HCT116 (cell line): ENCODE data around the gene MORN1. TPM values are rescaled to one million over a fixed set of nuclear protein-coding genes. Genes with fewer than 3 reads are reported as not detected.

ENCODE experiments used
- ATAC-seq: fragments of 200-7000 bp; cut with Tn5 transposase; 2 replicates; pipeline ENCODE4 v1.9.1; 2020; ENCODE audit warnings: mild to moderate bottlenecking, moderate library complexity
- BruUV-seq: library from RNA; stranded (reverse); fragments of 400-500 nt; replicated peaks from 2 replicates; lab custom pipeline; 2021; lab: Mats Ljungman, UMichigan
- CTCF ChIA-PET: fragments of 300-600 bp; sonication (Branson Sonifier 250); formaldehyde crosslinking; loops from one replicate; lab custom pipeline; 2021; ENCODE audit warnings: antibody characterized with exemption; lab: Charles Lee
- POLR2A ChIA-PET: fragments of 300-600, 350-600 bp; sonication (Branson Sonifier 250); formaldehyde crosslinking; loops from one replicate; lab custom pipeline; 2021; ENCODE audit warnings: antibody characterized with exemption; lab: Charles Lee
- RAD21 ChIA-PET, 2 experiments: fragments of 300-600 bp; sonication (Branson Sonifier 250); formaldehyde crosslinking; loops; one replicate each; lab custom pipeline; 2023; ENCODE audit warnings: low total read pairs in 2 of 2; ENCODE audit not compliant: uncharacterized antibody in 2 of 2, unreplicated experiment in 2 of 2, low non-redundant PET in 1 of 2; lab: Charles Lee
- DNase-seq: peaks from one replicate; pipeline ENCODE4 v3.0.0-alpha.2; 2010; ENCODE audit warnings: low read depth, low spot score
- H2AFZ ChIP-seq: fragments of 200-600 bp; shearing (Covaris generic), sonication (generic); 2 replicates; pipeline ENCODE4 v1.6.1; 2017; ENCODE audit warnings: low read depth, mixed run types, mixed read lengths, antibody characterized with exemption, low read length; ENCODE audit not compliant: poor library complexity, severe bottlenecking
- H3K27ac ChIP-seq: 2 replicates; pipeline ENCODE4 v1.5.1; 2012; ENCODE audit warnings: low read depth, low read length
- H3K27me3 ChIP-seq: fragments of 200-600 bp; sonication (generic); 2 replicates; pipeline ENCODE4 v1.6.1; 2016; ENCODE audit warnings: mixed run types, low read length, mixed read lengths; ENCODE audit not compliant: insufficient read depth
- H3K36me3 ChIP-seq, 2 experiments: fragments of 200-500 bp in 1 of 2; fragments of 200-600 bp in 1 of 2; sonication (Bioruptor generic) in 1 of 2; sonication (generic) in 1 of 2; 2 replicates each; pipeline versions ENCODE4 v1.5.1 to v1.6.1; 2014 to 2016; ENCODE audit warnings: low read length in 2 of 2, inconsistent platforms in 1 of 2, mixed read lengths in 1 of 2, mixed run types in 1 of 2; ENCODE audit not compliant: insufficient read depth in 2 of 2, control insufficient read depth in 1 of 2
- H3K4me1 ChIP-seq, 2 experiments: fragments of 200-600 bp in 1 of 2; sonication (generic) in 1 of 2; 2 replicates each; pipeline versions ENCODE4 v1.5.1 to v1.6.1; 2012 to 2017; ENCODE audit warnings: low read length in 2 of 2, inconsistent platforms in 1 of 2, mild to moderate bottlenecking in 1 of 2, mixed read lengths in 1 of 2, mixed run types in 1 of 2, moderate library complexity in 1 of 2; ENCODE audit not compliant: insufficient read depth in 2 of 2, control insufficient read depth in 1 of 2
- H3K4me2 ChIP-seq: fragments of 200-600 bp; sonication (generic); 2 replicates; pipeline ENCODE4 v1.6.1; 2017; ENCODE audit warnings: mixed run types, low read length, mixed read lengths
- H3K4me3 ChIP-seq, 2 experiments: fragments of 200-600 bp in 1 of 2; sonication (generic) in 1 of 2; replicated peaks in 1 of 2; 2 replicates each; pipeline ENCODE4 v1.5.1; 2011 to 2016; ENCODE audit warnings: low read length in 2 of 2, control low read depth in 1 of 2, low read depth in 1 of 2, mild to moderate bottlenecking in 1 of 2, mixed read lengths in 1 of 2, mixed run types in 1 of 2
- H3K79me2 ChIP-seq: fragments of 200-600 bp; sonication (generic); 2 replicates; pipeline ENCODE4 v1.6.1; 2017; ENCODE audit warnings: mild to moderate bottlenecking, mixed run types, low read length, moderate library complexity, mixed read lengths; ENCODE audit not compliant: insufficient read depth
- H3K9ac ChIP-seq: fragments of 200-600 bp; sonication (generic); 2 replicates; pipeline ENCODE4 v1.6.1; 2016; ENCODE audit warnings: low read length, mixed read lengths
- H3K9me2 ChIP-seq: fragments of 200-600 bp; sonication (generic), shearing (Covaris generic); 2 replicates; pipeline ENCODE4 v1.6.1; 2017; ENCODE audit warnings: mixed run types, mild to moderate bottlenecking, moderate library complexity; ENCODE audit not compliant: insufficient read depth
- H3K9me3 ChIP-seq, 2 experiments: fragments of 200-500 bp in 1 of 2; fragments of 200-600 bp in 1 of 2; sonication (Bioruptor generic) in 1 of 2; sonication (generic) in 1 of 2; 2 replicates each; pipeline ENCODE4 v1.6.1; 2014 to 2017; ENCODE audit warnings: low read length in 2 of 2, mixed read lengths in 2 of 2, inconsistent platforms in 1 of 2, low read depth in 1 of 2, mild to moderate bottlenecking in 1 of 2, mixed run types in 1 of 2, moderate library complexity in 1 of 2; ENCODE audit not compliant: control insufficient read depth in 1 of 2, insufficient read depth in 1 of 2
- H4K20me1 ChIP-seq: fragments of 200-600 bp; sonication (generic), shearing (Covaris generic); 2 replicates; pipeline ENCODE4 v1.6.1; 2017; ENCODE audit warnings: mixed run types, mild to moderate bottlenecking, moderate library complexity; ENCODE audit not compliant: insufficient read depth
- ATF3 ChIP-seq: IDR thresholded peaks from 2 replicates; pipeline ENCODE4 v1.6.1; 2012
- CEBPB ChIP-seq: IDR thresholded peaks from 2 replicates; pipeline ENCODE4 v1.6.1; 2012; ENCODE audit warnings: low read depth
- CTCF ChIP-seq, 3 experiments: fragments of 200-600 bp in 1 of 3; sonication (generic) in 1 of 3; IDR thresholded peaks in 2 of 3; conservative IDR thresholded peaks in 1 of 3; 2 replicates each; pipeline ENCODE4 v1.5.1; 2012 to 2017; ENCODE audit warnings: low read depth in 2 of 3, low read length in 2 of 3, antibody characterized with exemption in 1 of 3, borderline replicate concordance in 1 of 3, control low read depth in 1 of 3, mild to moderate bottlenecking in 1 of 3, mixed read lengths in 1 of 3, mixed run types in 1 of 3, moderate library complexity in 1 of 3; ENCODE audit not compliant: insufficient read depth in 1 of 3
- ELF1 ChIP-seq: IDR thresholded peaks from 2 replicates; pipeline ENCODE4 v1.6.1; 2012; ENCODE audit warnings: low read depth, borderline replicate concordance
- EZH2 ChIP-seq: fragments of 200-600 bp; sonication (generic); IDR thresholded peaks from 2 replicates; pipeline ENCODE4 v1.6.1; 2017; ENCODE audit warnings: antibody characterized with exemption, mixed run types
- EZH2phosphoT487 ChIP-seq: fragments of 200-600 bp; IDR thresholded peaks from 2 replicates; pipeline ENCODE4 v1.6.1; 2018; ENCODE audit warnings: antibody characterized with exemption, borderline replicate concordance
- FOSL1 ChIP-seq: IDR thresholded peaks from 2 replicates; pipeline ENCODE4 v1.6.1; 2012; ENCODE audit warnings: low read depth
- JUND ChIP-seq: IDR thresholded peaks from 2 replicates; pipeline ENCODE4 v1.6.1; 2012
- MAX ChIP-seq: IDR thresholded peaks from 2 replicates; pipeline ENCODE4 v1.6.1; 2012
- POLR2A ChIP-seq: IDR thresholded peaks from 2 replicates; pipeline ENCODE4 v1.7.0; 2011; ENCODE audit warnings: borderline replicate concordance; ENCODE audit not compliant: insufficient read depth, insufficient read length; ENCODE audit errors: extremely low read depth
- POLR2AphosphoS5 ChIP-seq: IDR thresholded peaks from 2 replicates; pipeline ENCODE4 v1.6.1; 2011; ENCODE audit warnings: mild to moderate bottlenecking, low read depth, low read length, moderate library complexity
- RAD21 ChIP-seq: IDR thresholded peaks from 2 replicates; pipeline ENCODE4 v1.6.1; 2012; ENCODE audit warnings: low read depth, mild to moderate bottlenecking
- SIN3A ChIP-seq: IDR thresholded peaks from 2 replicates; pipeline ENCODE4 v1.6.1; 2012; ENCODE audit warnings: low read depth
- TCF7L2 ChIP-seq: IDR thresholded peaks from 2 replicates; pipeline ENCODE4 v1.7.0; 2011; ENCODE audit warnings: borderline replicate concordance, inconsistent platforms; ENCODE audit not compliant: insufficient read depth, insufficient read length; ENCODE audit errors: extremely low read depth
- ZNF274 ChIP-seq: fragments of 200-500 bp; sonication (Bioruptor generic); IDR thresholded peaks from 2 replicates; pipeline ENCODE4 v1.6.1; 2014; ENCODE audit warnings: mild to moderate bottlenecking, low read depth, low read length, inconsistent platforms
- intact Hi-C: fragments of 100-400 bp; cut with micrococcal nuclease; formaldehyde crosslinking; loops from 2 replicates; pipeline ENCODE4 v1.10.0; 2022
- total RNA-seq: library from RNA; stranded (reverse); gene quantifications from one replicate; pipeline ENCODE4 v1.2.1, GENCODE V29; 2021; ENCODE audit not compliant: unreplicated experiment

MORN1 gene
- total RNA-seq, 1 experiment from 2014 or later = 21.4 TPM

GRCh38 chr1:2334883-2335534 lies 56.3 kb downstream of the MORN1 start:
- no peaks in the 10 kb centered on the region for H3K27me3 ChIP-seq
- no peak overlapping the region for H3K4me2 ChIP-seq
- ChIA-PET POLR2A (no interaction called here), RAD21 (no interaction called here), CTCF (no interaction called here)
- ATAC-seq (no peak), DNase-seq (no peak)
- no peak overlapping the region for H2AFZ ChIP-seq
- no TSS peak for BruUV-seq
- no peak for TF ChIP-seq JUND
- TF ChIP-seq TCF7L2 = no peak
- TF ChIP-seq CEBPB = no peak
- intact Hi-C loops = no loop called here
- no peaks in the 10 kb centered on the region for H4K20me1 ChIP-seq
- no peak overlapping the region for H3K4me3 ChIP-seq
- no peaks in the 10 kb centered on the region for H3K79me2 ChIP-seq
- peaks cover 4 to 11% of the 10 kb centered on the region in 2 experiments; a peak in 2 of 4 replicates for H3K9me3 ChIP-seq
- H3K36me3 ChIP-seq = no peaks in the 10 kb centered on the region
- no peak overlapping the region for H3K9ac ChIP-seq
- no peaks in the 10 kb centered on the region for H3K9me2 ChIP-seq
- no peak overlapping the region for H3K27ac ChIP-seq
- no peaks in the 10 kb centered on the region for H3K4me1 ChIP-seq

GRCh38 chr1:2334366-2334765 lies 57.0 kb downstream of the MORN1 start:
- Histone ChIP-seq H3K4me3 (no peak overlapping the region), H3K36me3 (no peaks in the 10 kb centered on the region), H3K79me2 (no peaks in the 10 kb centered on the region), H3K4me2 (no peak overlapping the region), H3K27ac (no peak overlapping the region), H4K20me1 (no peaks in the 10 kb centered on the region), H3K9ac (no peak overlapping the region), H2AFZ (no peak overlapping the region), H3K9me2 (no peaks in the 10 kb centered on the region), H3K27me3 (no peaks in the 10 kb centered on the region), H3K9me3 (peaks cover 4 to 11% of the 10 kb centered on the region in 2 experiments; a peak in 2 of 4 replicates), H3K4me1 (no peaks in the 10 kb centered on the region)
- ChIA-PET RAD21 (no interaction called here), POLR2A (no interaction called here), CTCF (no interaction called here)
- no peak for ATAC-seq
- no TSS peak for BruUV-seq
- DNase-seq = no peak
- intact Hi-C loops = no loop called here
- TF ChIP-seq POLR2A = no peak
- no peak for TF ChIP-seq FOSL1
- TF ChIP-seq ATF3 = no peak
- no peak for TF ChIP-seq ZNF274
- TF ChIP-seq JUND = no peak
- TF ChIP-seq CTCF (IDR thresholded peaks at IDR 0.05 in 2 of 3, conservative IDR thresholded peaks at IDR 0.05 in 1 of 3; ENCODE audit: borderline replicate concordance in 1 of 3, insufficient read depth in 1 of 3, low read depth in 2 of 3, low read length in 2 of 3) = no peak
- TF ChIP-seq POLR2AphosphoS5 = no peak
- no peak for TF ChIP-seq RAD21
- no peak for TF ChIP-seq SIN3A
- TF ChIP-seq EZH2 = no peak
- no peak for TF ChIP-seq MAX
- TF ChIP-seq ELF1 = no peak
- no peak for TF ChIP-seq EZH2phosphoT487
